HUDEP-2 (cell line): ENCODE results near the gene ZNF780A.
A peak's percentile ranks its signal among the peaks of the same experiment; 100 is the strongest.
"Not testable (repeated sequence)": the region's sequence is repeated elsewhere in the genome, so short reads cannot be mapped to it uniquely, and the experiment has no call there.

Experiments
- DNase-seq, 76 experiments: peaks; one replicate each; lab custom pipeline; 2025; ENCODE audit not compliant: unreplicated experiment in 76 of 76; lab: John Stamatoyannopoulos, UW

Gene ZNF780A

GRCh38 chr19:40090241-40091204 lies at the start of gene ZNF780A:
Gene ZNF780A (minus strand): TSS chr19:40090943. CDS start chr19:40084753, 6,190 bp downstream.
- peak in 74 of 76 experiments; percentile 23 to 94 (median 69) for DNase-seq

DNA sequence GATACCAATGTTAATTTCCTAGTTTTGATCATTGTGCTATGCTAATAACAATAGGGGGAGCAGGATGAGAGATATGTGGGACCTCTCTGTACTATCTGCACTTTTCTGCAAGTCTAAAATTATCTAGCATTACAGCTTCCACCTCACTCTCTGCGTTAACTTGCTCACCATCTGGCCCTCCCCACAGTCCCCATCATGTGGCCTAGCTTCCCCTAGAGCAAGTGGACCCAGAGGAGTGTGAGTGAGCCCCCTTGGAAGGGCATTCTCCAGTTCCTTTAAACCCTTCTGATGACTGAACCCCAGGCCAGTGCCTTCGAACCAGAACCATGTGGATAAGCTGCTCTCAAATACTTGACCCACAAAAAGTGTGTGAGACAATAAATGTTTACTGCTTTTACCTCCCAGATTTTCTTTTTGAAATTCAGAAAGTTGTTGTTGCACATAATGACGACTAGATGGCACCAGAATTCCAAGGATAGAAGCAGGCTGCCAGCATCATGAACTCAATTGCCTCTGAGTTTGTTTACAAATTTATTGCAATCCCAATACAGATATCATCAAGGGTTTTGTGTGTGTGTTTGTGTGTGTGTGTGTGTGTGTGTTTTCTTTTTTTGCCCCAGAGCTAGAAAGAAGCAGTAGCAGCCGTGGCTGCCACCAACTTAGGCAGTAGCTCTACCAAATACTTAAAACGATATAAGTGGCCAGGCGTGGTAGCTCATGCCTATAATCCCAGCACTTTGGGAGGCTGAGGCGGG lies 49.0 kb upstream of the ZNF780A start:
- DNase-seq: peak in 13 of 76 experiments; percentile 6 to 57 (median 22)

DNA sequence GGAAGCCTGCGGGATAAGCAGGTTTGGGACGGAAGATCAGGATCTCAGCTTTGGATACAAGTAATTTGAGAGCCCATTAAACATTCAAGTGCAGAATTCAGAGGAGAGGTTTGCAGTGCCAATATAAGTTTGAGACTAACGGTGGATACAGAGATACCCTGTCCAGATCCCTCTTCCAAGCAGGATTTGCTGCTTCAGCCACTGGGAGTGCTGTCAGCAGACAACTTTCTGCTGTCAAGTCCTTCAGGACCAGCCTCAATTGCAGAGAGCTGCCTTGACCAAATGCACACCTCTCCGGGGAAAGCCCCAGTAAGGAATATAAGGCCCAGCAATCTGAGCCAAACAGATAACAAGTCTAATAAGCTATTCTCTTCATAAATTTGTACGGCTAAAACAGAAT lies 46.1 kb upstream of the ZNF780A start:
- DNase-seq: no peak

GRCh38 chr19:40134866-40135265 lies 44.1 kb upstream of the ZNF780A start:
- no peak for DNase-seq

DNA sequence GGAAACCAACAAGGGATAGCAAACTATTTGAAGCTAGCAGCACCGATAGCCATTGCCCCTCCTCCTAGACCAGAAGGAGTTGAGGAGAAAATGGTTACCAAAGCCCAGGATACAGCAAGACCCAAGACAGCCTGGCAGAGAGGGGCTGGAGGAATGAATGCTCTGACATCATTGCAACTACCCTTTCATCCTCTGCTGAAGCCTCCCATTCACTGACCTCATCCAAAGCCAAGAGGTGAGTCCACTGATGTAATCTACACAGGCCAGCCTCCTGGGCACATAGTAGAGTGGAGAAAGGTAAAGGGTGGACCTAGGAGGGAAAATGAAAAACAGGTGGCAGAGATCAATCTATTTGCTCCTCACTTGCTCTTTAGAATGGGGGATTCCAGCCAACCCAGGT lies 42.7 kb upstream of the ZNF780A start:
- DNase-seq: no peak

DNA sequence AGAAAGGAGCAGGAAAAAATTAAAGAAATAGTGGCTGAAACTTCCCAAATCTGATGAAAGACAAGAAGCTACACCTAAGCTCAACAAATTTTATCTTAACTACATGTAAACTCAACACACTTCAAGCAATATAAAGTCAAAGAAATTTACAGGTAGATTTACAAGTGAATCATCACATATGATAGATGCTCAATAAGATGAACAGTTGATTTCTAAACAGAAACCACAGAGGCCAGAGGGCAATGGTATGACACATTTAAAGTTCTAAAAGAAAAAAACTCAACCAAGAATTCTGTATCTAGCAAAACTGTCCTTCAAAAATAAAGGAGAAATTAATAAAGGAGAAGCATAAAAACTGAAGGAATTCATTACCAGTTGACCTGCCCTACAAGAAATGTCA lies 39.3 kb upstream of the ZNF780A start:
- DNase-seq: no peak

DNA sequence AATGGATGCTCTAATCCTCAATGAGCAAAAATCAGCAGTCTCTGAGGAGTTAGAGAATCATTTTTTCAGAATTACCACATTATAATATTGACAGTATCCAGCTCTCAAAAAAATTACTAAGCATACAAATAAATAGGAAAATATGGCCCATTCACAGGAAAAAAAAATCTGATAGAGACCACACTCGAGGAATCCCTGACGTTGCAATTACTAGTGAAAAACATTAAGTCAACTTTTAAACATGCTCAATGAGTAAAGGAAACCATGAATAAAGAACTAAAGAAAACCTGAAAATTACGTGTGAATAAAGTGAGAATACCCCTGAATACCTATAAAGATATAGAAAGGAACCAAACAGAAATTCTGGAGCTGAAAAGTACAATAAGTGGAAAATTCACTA lies 38.7 kb upstream of the ZNF780A start:
- DNase-seq: no peak

DNA sequence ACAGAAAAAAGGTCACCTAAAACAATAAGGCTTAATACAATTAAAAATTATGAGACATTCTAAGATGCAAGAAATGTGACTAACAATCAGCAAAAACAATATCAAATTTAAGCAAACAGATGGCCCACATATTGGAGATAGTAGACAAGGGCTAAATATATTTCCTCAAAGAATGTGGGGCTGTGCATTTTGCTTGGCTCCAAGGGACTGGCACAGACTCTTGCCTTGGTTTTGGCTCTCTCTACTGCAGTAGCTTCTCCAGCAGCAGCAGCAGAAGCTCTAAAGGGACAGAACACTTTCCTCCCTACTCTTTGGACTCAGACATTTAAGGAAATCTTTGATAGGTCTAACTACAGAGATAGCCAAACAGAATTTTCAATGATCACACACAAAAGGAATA lies 38.2 kb upstream of the ZNF780A start:
- no peak for DNase-seq

GRCh38 chr19:40119380-40119779 lies 28.6 kb upstream of the ZNF780A start:
- no peak for DNase-seq

- DNase-seq: not testable (repeated sequence)
These were observed 27.9 kb upstream of the ZNF780A start for GRCh38 chr19:40118638-40119037.

DNA sequence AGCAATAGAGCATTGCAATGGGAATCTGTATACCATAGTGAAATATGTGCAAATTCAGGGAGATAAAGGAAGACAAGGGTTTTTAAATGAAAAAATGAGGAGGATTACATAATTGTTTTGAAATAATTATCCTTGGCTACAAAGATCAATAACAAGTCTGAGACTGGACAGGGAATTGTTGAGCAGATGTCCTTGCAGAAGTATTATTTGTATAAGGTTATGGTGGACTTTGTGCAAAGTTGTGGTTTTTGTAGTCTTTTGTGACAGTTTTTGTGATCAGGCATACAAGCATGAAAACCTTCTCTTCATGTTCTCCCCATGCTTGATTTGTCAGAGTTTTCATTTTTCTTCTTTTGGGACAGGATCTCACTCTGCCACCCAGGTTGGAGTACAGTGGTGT lies 25.3 kb upstream of the ZNF780A start:
- DNase-seq: no peak

DNA sequence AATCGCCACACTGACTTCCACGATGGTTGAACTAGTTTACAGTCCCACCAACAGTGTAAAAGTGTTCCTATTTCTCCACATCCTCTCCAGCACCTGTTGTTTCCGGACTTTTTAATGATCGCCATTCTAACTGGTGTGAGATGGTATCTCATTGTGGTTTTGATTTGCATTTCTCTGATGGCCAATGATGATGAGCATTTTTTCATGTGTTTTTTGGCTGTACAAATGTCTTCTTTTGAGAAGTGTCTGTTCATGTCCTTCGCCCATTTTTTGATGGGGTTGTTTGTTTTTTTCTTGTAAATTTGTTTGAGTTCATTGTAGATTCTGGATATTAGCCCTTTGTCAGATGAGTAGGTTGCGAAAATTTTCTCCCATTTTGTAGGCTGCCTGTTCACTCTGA lies 23.4 kb upstream of the ZNF780A start:
- DNase-seq: not testable (repeated sequence)

DNA sequence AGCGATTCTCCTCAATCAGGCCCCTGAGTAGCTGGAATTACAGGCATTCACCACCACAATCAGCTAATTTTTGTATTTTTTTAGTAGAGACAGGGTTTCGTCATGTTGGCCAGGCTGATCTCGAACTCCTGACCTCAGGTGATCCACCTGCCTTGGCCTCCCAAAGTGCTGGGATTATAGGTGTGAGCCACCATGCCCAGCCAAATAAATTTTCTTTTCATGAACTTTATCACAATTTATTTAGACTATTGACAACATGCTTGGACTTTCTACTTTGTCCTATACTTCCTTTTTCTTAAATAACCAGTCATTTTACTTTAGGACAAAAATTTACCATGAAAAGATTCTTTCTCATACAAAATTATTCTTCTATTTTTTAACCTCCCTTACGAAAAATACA lies 21.5 kb upstream of the ZNF780A start:
- not testable (repeated sequence) for DNase-seq

DNA sequence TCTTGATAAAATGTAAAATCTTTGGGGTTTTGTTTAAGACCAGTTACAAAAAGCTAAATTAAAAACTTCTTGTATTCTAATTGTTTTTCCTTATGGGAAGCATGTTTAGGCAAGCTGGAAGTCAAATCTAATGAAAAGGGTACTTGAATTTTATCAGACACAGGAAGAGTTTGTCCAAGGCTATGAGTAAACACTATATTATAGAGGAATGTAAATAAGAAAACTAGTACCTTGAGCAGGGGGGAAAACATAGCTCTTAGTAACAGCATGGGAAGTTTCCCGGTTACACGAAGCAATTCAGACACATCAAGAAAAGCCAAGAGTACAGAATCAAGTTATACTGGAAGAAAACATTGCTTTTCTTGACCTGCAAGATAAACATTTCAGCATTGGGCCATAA lies 19.8 kb upstream of the ZNF780A start:
- no peak for DNase-seq

DNA sequence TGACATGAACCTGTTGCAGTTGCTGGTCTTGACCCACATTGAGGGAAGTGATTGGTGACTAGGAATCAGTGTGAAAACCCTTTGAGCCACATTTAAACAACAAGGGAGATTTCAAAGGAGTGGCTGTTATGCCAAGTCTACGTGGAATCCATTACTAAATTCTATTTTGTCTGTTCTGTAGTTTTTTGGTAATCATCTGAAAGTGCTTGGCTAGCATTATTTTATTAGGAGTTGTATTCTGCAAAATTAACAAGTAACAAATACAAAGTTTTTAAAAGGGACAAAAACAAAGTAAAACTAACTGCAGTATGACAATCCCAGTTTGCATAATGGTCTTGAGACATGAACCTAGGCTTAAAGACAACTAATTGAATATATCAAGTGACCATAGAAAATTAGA lies 14.0 kb upstream of the ZNF780A start:
- no peak for DNase-seq

DNA sequence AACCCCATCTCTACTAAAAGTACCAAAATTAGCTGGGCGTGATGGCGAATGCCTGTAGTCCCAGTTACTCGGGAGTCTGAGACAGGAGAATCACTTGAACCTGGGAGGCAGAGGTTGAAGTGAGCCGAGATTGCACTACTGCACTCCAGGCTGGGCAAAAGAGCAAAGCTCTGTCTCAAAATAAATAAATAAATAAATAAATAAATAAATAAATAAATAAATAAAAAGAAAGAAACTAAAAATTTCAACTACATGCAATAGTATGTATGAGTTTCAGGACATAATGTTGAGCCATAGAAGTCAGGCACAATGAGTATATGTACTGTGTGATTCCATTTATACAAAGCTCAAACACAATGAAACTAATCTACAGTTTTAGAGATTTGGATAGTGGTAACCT lies 12.9 kb upstream of the ZNF780A start:
- DNase-seq: no peak

GRCh38 chr19:40101813-40102212 lies 11.1 kb upstream of the ZNF780A start:
- no peak for DNase-seq

GRCh38 chr19:40093416-40093815 lies 2.7 kb upstream of the ZNF780A start:
- DNase-seq: no peak

DNA sequence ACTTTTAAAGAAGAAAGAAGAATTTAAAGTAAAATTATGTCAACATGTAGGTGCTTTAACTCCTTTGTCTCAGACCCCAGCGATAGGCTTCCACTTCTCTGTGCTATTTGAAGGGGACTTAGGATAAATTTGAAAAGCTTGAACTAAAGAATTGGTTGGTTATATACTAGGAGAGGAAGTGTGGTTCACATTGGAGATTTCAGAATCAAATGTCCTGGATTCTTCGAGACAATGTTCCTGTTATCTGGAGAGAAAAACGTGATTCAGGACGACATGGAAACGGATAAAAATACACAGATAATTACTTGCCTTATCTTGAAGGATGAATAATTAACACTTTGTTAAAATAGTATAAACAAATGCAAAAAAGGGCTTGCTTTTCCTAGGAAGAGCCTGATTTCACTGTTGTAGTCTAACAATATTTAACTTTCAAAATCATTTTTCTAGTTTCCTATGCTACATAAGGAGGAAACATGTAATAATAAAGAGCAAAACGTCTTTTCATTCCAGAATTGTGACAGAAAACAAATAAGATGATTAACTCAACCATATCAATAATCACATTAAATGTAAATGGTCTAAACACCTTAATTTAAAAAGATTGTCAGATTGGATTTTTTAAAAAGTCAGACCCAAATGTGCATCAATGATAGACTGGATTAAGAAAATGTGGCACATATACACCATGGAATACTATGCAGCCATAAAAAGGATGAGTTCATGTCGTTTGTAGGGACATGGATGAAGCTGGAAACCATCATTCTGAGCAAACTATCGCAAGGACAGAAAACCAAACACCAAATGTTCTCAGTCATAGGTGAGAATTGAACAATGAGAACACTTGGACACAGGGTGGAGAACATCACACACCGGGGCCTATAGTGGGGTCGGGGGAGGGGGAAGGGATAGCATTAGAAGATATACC lies 724 bp upstream of the ZNF780A start:
- DNase-seq: peak in 1 of 76 experiments; percentile 49

DNA sequence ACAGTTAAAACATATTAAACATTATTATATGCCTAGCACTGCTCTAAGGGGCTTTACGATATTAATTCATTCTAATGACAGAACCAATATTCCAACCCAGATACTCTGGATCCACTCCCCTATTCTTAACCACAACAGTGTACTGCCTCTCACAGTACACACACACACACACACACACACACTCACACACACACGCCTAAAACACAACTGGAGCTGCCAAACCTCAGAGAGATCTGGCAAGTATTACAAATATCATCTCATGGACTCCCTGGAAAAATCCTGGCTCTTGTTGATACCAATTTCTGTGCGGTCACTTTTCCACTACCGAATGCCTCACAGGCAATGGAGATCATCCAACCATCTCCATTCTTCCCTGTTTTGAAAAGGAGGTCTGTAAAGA lies 1.3 kb downstream of the ZNF780A start:
- peak in 18 of 76 experiments; percentile 0 to 32 (median 10) for DNase-seq
